HG02852 (cell line): ENCODE measurements around the gene PTPRA.
A peak's percentile ranks its signal among the peaks of the same experiment; 100 is the strongest.

ENCODE experiments used
- ATAC-seq: cut with Tn5 transposase; IDR thresholded peaks from one replicate; pipeline ENCODE4 v1.9.1; 2021; ENCODE audit warnings: mild to moderate bottlenecking, moderate library complexity; ENCODE audit not compliant: unreplicated experiment

Gene PTPRA

DNA sequence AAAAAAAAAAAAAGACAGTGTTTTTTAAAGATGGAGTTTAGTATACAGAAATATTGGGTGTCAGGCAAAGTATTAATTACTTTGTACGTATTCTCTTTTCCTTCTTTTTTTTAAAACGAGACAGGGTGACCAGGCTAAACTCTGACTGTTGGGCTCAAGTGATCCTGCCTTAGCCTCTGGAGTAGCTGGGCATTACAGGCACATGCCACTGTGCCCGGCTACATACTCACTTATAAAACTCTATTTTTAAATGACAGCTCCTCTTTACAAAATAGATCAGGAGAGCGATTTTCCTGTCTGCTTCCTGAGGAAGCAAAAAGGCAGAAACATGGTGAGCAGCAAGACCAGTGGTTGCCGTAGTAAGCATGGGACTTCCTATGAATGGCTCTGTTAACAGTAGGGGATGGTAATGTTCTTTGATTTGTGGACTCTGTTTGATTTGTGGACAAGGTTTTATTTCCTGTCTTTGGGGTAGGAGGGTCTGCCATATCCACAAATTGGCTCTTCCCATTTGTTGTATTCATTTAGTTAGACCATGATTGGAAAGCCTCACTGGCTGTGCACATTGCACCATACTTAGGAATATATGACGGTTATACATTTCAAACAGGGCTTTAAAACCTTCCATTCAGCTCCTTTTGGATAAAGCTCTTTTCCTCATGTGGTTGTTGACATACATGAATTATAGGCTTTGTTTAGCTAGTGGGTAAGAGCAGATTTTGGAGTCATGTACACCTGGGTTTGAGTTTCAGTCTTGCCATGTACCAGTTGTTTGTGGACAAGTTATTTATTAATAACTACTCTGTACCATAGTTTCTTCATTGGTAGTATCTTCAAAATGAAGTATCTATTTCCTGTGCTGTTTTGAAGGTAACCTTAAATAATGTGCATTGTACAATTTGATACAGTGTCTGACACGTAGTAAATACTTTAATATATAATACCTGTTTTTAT is 45.1 kb downstream of the PTPRA start:
- ATAC-seq = no peak

DNA sequence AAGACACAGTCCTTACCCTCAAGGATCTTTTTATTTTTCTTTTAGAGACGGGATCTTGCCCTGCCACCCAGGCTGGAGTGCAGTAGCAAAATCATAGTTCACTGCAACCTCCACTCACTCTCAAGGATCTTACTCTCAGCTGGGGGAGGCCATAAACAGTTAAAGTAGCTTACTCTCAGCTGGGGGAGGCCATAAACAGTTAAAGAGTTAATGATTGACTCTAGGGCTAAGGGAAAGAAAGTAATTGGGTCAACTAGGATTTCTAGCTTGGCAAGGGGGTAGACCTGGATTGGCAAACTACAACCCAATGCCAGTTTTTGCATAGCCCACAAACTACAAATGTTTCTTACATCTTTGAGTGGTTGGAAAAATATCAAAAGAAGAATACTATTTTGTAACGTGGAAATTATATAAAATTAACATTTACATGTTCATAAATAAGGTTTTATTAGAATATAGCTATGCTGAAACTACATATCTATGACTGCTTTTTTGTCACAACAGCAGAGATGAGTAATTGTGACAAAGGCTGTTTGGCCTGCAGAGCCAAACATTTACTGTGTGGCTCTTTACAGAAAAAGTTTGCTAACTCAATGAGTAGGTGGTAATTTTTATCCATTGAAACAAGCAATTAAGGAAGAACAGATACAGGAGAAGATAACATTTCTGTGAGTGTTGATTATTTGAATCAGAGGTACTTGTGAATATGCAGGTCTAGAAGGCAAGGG is 46.4 kb downstream of the PTPRA start:
- no peak for ATAC-seq

DNA sequence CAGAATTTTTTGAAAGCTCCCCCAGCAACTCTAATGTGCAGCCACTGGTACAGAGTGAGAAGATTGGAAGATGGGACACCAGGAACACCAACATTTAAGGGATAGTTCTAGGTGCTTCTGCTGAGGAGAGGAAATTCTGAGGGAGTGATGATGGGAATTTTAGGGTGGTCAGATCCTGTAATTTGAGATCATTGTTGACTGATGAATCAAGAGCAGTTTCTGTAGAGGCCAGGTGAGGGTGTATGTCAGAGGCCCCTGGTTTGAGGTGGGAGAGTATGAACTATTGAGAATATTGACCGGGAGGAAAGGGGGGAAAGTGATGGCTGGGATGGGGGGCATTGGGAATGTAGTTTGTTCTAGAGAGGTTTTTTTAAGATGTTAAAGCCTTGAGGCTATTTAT is 47.2 kb downstream of the PTPRA start:
- ATAC-seq = no peak

DNA sequence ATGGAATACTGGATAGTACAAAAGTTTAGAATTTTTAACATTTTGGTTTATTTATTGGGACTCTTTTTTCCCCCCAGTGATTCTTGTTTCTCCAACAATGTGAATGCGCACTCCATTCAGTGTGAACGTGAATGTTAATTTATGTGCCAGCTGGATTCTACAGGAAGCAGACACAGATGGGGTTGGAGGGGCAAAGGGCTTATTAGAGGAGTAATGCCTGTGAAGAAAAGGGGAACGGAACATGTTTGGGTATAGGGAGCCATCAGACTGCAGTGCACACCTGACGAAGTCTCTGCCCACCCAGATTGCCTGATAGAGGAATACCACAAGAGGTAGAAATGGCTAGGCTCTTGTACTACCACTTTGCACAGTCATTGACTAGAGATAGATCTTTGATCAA is 48.2 kb downstream of the PTPRA start:
- no peak for ATAC-seq

DNA sequence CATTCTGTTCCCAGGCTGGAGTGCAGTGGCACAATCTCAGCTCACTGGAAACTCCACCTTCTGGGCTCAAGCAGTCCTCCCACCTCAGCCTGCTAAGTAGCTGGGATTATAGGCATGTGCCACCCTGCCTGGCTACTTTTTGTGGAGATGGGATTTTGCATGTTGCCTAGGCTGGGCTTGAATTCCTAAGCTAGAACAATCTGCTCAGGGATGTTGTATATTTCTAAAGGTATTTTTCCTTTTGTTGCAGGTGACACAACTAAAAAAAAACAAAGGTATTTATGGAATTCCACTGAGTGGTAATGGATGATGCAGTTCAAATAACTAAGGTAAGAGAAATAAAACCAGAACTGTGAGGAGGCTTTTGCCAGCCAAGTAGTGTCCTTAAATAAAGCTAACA is 49.7 kb downstream of the PTPRA start:
- ATAC-seq = no peak

DNA sequence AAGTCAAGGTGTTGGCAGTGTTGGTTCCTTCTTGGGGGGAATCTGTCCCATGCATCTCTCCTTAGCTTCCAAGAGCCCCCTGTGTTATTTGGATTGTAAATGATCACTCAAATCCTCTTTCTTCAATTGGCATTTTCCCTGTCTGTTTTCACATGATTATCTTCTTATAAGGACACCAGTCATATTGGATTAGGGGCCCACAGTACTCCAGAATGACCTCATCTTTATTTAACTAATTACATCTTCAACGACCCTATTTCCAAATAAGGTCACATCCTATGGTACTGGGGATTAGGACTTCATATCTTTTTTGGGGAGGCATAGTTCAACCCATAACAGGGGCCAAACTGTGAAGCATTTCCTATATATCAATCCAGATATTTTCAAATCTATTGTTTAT is 57.3 kb downstream of the PTPRA start:
- no peak for ATAC-seq

DNA sequence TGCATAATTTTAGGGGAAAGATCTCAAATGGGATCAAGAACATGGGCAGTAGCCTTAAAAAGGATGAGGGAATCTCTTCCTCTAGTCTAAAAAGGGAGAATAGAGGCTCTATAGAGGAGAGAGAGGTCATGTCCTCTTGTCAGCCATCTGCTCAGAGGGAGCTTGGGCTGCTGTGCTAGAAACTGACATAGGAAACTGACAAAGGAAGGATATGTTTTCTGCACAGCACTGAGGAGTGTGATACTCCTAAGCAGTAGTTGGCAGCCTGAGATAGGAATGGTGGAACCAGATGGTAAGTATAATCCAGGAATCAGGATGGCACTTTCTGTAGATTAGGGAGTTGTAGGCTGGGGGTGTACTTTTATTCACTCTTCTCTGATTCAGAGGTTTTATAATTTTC is 59.2 kb downstream of the PTPRA start:
- ATAC-seq = no peak

DNA sequence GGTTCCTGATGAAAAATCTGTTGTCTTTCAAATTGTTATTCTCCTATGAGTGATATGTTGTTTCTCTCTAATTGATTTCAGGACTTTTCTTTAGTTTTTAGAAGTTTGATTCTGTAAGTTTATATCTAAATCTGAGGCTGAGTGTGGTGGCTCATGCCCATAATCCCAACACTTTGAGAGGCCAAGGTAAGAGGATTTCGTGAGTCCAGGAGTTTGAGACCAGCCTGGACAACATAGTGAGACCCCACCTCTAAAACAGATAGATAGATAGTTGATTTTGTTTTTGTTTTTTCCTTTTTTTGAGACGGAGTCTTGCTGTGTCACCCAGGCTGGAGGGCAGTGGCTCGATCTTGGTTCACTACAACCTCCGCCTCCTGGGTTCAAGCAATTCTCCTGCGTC is 64.6 kb downstream of the PTPRA start:
- no peak for ATAC-seq

DNA sequence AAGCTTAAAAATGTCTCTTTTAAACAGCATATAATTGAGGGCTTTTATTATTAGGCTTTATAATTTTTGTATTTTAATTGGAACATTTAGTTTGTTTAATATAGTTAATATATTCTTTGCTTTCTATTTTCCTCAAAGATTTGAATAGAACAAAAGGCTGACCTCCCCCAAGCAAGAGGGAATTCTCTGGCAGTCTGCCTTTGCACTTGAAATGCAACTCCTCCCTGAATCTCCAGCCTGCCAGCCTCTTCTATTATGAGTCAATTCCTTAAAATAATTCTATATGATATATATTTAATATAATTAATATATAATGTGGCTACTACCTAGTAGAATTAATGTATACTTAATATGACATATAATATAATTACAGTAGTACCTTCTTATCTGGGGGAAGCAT is 69.2 kb downstream of the PTPRA start:
- no peak for ATAC-seq

DNA sequence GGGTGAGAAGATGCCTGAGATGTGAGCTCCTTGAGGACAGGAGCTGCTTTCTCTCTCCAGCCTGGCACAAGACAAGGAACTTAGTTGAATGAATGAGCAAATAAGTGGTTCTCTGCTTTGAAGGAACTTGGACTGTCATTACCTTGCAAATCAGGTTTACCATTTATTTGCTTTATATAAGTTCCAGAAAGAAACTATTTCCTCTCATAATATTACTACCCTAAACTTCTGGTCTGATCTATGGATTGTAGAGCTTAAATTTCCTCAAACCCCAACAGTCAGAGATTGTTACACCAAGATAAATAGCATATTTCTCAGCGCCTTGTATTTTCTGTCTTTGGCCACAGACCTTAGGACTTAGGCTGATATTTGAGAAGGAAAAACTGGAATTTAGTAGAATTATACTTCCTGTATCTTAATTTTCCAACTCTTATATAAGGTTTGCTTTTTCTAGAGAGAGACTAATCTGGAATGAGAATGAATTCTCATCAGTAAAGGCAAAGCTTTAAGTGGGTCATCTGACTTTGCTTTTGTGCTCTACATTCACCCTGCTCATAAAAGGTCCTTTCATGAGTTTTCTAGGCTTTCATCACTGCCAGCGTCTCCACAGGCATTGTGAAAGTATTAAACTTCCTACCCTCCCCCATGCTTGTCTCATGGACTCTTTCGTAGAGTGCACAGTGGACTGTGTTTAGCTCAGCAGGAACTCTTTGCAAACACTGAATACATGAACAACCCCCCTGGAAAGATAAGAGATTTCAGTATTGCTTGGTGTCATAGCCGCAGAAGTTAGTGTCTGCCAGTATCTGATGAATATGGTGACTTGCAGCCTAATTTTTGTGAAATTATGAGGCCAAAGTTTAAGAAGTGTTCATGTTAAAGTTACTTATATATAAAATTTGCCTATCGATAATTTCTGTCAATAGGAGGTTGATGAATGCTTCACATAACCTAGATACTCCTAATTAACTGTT is 74.0 kb downstream of the PTPRA start:
- no peak for ATAC-seq

DNA sequence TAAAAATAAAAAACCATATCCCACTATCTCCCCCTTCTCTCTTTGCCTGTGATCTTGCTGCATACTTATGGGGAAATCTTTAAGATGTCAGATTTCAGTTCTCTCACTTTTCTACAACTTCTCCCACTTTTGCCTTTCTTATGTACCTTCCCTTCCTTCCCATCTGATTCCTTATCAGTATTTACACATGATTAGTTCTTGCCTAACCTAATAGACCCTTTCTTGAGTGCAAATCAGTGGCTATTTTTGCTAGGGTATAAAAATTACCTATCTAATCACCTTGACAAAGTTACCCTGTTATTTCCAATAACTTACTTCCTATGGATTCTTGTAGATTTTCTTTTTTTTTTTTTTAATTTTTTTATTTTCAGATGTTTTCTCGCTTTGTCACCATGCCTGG is 75.7 kb downstream of the PTPRA start:
- no peak for ATAC-seq

DNA sequence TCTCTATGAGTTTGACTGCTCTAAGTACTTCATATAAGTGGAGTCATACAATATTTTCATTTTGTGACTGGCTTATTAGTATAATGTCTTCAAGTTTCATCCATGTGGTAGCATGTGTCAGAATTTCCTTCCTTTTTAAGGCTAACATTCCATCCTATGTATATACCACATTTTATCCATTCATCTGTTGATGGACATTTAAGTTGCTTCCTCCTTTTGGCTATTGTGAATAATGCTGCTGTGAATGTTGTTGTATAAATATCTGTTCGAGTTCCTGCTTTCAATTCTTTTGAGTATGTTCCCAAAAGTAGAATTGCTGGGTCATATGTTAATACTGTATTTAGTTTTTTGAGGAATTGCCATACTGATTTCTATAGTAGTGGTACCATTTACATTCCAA is 79.5 kb downstream of the PTPRA start:
- no peak for ATAC-seq

DNA sequence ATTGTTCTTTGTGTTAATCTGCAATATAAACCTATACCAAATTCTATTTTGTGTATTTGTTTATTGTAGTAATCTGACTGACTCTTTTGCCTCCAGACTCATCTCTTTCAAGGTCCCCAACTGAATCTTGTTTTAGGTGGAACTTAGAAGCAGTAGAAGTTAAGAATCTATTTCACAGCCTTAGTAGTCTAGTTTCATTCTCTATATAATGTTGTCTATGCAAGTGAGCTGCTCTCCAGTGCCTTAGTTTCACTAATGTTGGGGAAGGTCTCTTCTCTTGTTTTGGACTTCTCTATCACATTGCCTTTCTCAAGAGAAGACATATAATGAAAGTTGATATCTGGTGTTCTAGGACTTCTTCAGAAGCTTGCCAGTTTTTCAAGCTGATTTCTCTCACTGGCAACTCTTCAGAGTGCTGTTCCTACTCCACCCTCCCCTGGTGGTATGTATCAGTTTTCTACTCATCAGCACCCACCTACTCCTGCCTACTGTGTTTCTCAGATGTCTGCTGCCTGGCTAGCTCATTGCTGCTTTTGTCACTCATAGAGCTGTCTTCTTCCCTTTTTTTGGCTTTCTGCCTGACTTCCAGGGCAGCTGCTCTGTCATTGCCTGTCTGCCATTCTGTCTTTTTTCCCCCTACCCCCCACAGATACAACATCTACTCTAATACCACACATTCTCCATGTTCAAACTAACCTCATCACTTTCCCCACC is 82.1 kb downstream of the PTPRA start:
- peak; percentile 64 for ATAC-seq

DNA sequence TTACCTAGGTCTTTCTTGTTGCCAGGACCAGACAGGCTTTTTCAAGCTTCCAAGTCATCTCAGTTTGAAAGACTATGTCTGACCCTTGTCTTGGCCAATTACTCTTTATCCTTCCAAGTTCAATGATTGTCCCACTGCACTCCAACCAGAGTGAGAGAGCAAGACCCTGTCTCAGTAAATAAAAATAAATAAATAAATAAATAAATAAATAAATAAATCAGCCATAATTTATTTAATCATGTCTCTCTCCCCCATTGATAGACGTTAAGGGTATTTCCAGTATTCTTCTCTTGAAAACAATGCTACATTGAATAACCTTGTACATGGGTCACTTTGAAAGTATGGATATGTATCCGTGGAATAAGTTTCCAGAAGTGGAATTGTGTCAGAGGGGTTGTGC is 83.2 kb downstream of the PTPRA start:
- no peak for ATAC-seq

DNA sequence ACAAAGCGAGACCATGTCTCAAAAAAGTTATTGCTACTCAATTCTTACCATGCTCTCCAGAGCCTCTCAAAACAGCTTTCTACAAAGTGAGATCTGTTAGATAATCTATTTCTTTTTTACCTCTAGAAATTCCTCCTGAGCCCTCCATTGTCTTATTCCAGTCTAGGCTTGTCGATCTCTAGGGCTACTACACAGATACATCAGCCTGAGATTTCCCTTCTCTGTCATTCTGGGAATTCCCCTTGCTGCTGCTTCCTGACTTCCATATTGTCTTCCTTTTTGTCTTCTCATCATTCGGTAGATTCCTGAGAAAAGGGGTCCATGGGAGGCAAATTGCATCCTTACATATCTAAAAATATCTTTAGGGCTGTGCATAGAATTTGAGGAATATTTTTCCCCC is 94.6 kb downstream of the PTPRA start:
- ATAC-seq = no peak

DNA sequence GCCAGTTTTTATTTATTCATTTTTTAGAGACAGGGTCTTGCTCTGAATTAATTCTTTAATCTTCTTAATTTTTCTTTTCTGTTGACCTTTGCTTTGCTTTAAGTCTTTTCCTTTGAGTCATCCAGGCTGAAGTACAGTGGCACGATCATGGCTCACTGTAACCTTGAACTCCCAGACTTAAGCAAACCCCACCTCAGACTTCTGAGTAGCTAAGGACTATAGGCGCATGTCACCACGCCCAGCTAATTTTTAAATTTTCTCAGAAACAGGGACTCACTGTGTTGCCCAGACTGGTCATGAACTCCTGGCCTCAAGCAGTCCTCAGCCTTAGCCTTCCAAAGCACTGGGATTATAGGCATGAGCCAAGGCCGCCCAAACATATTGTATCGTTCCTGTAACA is 98.8 kb downstream of the PTPRA start:
- no peak for ATAC-seq

DNA sequence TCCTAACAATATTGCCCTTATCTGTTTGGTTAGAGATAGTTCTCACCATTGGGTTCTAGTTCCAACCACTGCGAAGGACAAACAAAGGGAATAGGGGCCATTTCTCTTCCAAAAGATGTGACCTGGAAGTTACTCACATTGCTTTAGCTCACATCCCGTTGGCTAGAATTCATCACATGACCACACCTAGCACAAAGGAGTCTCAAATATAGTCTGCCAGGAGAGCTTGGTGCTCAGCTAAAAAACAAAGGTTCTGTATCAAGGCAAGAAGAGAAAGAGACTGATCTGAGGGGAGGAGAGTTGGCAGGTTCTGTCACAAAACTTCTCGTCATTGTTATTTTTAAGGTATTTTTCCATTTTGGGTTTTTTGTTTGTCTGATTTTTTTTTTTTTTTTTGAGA is 100.3 kb downstream of the PTPRA start:
- no peak for ATAC-seq

DNA sequence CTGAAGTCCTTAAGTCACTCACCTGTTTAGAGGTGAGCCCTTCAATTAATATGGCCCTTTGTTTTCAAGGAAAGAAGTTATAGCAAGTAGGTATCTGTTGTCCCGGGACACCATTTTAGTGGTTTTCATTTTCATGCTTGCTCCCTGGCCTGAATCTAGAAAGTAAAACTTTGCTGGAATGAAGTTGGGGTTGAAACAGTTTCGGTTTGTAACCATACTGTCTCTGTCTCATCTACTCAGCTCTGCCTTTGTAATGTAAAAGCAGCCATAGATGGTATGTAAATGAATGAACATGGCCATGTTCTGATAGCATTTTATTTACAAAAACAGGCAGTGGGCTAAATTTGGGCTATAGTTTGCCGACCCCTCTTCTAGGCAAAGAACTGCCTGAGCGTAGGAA is 105.2 kb downstream of the PTPRA start:
- ATAC-seq = no peak

DNA sequence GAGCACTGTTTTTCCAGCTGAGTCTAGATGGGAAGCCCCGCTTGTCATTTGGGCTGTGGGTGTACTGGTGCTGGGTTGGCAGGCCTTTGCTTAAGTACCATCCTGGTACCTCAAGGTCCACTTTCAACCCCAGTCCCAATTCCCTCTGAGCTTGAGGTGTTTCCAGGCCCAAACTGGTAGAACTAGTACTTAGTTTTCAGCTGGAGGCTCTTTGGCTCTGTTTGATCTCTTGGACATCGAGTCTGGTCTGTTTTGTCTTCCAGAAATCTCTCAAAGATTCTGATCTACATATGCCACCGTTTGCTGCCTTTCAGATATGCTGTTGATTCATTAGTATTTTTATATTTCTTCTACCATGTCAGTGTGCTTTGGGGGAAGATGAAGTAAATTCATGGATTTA is 108.4 kb downstream of the PTPRA start:
- ATAC-seq = no peak

DNA sequence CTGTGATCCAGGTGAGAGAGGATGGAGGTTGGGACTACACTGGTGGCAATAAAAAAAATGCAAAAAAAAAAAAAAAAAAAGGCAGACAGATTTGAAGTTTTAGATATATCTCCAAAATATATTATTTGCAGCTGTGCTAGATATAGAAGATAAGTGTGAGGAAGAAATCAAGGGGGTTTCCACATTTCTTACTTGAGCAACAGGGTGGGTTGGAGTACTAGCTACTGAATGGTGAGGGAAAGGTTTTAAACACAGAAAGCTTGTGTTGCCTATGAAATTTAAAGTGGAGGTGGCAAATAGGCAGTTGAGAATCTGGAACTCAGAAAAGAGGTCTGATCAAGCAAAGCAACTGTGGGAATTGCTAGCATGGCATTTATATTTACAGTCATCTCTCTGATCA is 110.2 kb downstream of the PTPRA start:
- no peak for ATAC-seq
